Measurements from ENCODE around the gene GALNT10.

GALNT10 gene

GRCh38 chr5:154345255-154345952 is 154.9 kb downstream of the GALNT10 start:
- no peak overlapping the region for H3K9ac ChIP-seq (ENCODE audit: low read depth, low read length)
- H2AFZ ChIP-seq (ENCODE audit: low read depth, low read length) = no peak overlapping the region
- H3K4me3 ChIP-seq (ENCODE audit: low read depth in 1 of 2, low read length in 2 of 2) = no peak overlapping the region
- no peak overlapping the region for H3K27ac ChIP-seq (ENCODE audit: low read length)
- H3K9me3 ChIP-seq (ENCODE audit: insufficient read depth, low read length, severe bottlenecking) = no peaks in the 10 kb centered on the region
- no peak overlapping the region for H3K4me2 ChIP-seq (ENCODE audit: insufficient read depth, low read length)
- no peaks in the 10 kb centered on the region for H3K79me2 ChIP-seq (ENCODE audit: insufficient read depth, low read length)
- no peaks in the 10 kb centered on the region for H3K36me3 ChIP-seq (ENCODE audit: insufficient read depth, low read length)
- no peak for ATAC-seq (ENCODE audit: insufficient read depth, low read depth)
- TF ChIP-seq EZH2 (IDR thresholded peaks at IDR 0.05; ENCODE audit: borderline replicate concordance, low read depth, low read length, severe bottlenecking) (no peak), CTCF (IDR thresholded peaks at IDR 0.05; ENCODE audit: borderline replicate concordance, extremely low read depth, low read length, poor library complexity, severe bottlenecking) (no peak)
- DNase-seq = no peak
- H3K27me3 ChIP-seq (ENCODE audit: insufficient read depth, low read length, poor library complexity) = no peaks in the 10 kb centered on the region
- H3K4me1 ChIP-seq (ENCODE audit: insufficient read depth, low read length) = no peaks in the 10 kb centered on the region
- H4K20me1 ChIP-seq (ENCODE audit: insufficient read depth, low read length) = no peaks in the 10 kb centered on the region

GRCh38 chr5:154346427-154346826 is 155.9 kb downstream of the GALNT10 start:
- H3K79me2 ChIP-seq (ENCODE audit: insufficient read depth, low read length) = no peaks in the 10 kb centered on the region
- no peak for ATAC-seq (ENCODE audit: insufficient read depth, low read depth)
- H4K20me1 ChIP-seq (ENCODE audit: insufficient read depth, low read length) = no peaks in the 10 kb centered on the region
- H3K27me3 ChIP-seq (ENCODE audit: insufficient read depth, low read length, poor library complexity) = no peaks in the 10 kb centered on the region
- TF ChIP-seq CTCF (IDR thresholded peaks at IDR 0.05; ENCODE audit: borderline replicate concordance, extremely low read depth, low read length, poor library complexity, severe bottlenecking) = no peak
- no peak for TF ChIP-seq EZH2 (IDR thresholded peaks at IDR 0.05; ENCODE audit: borderline replicate concordance, low read depth, low read length, severe bottlenecking)
- no peak for DNase-seq
- no peaks in the 10 kb centered on the region for H3K9me3 ChIP-seq (ENCODE audit: insufficient read depth, low read length, severe bottlenecking)
- H3K9ac ChIP-seq (ENCODE audit: low read depth, low read length) = no peak overlapping the region
- no peaks in the 10 kb centered on the region for H3K4me1 ChIP-seq (ENCODE audit: insufficient read depth, low read length)
- no peak overlapping the region for H3K4me3 ChIP-seq (ENCODE audit: low read depth in 1 of 2, low read length in 2 of 2)
- H3K36me3 ChIP-seq (ENCODE audit: insufficient read depth, low read length) = no peaks in the 10 kb centered on the region
- H3K27ac ChIP-seq (ENCODE audit: low read length) = no peak overlapping the region
- H2AFZ ChIP-seq (ENCODE audit: low read depth, low read length) = no peak overlapping the region
- H3K4me2 ChIP-seq (ENCODE audit: insufficient read depth, low read length) = no peak overlapping the region

GRCh38 chr5:154349626-154350264 is 159.2 kb downstream of the GALNT10 start:
- Histone ChIP-seq H3K4me2 (ENCODE audit: insufficient read depth, low read length) (no peak overlapping the region), H3K27me3 (ENCODE audit: insufficient read depth, low read length, poor library complexity) (no peaks in the 10 kb centered on the region), H4K20me1 (ENCODE audit: insufficient read depth, low read length) (peaks cover 3% of the 10 kb centered on the region; the same call in 1 of the 2 replicates), H3K9me3 (ENCODE audit: insufficient read depth, low read length, severe bottlenecking) (no peaks in the 10 kb centered on the region), H3K9ac (ENCODE audit: low read depth, low read length) (no peak overlapping the region), H2AFZ (ENCODE audit: low read depth, low read length) (no peak overlapping the region), H3K4me1 (ENCODE audit: insufficient read depth, low read length) (no peaks in the 10 kb centered on the region), H3K79me2 (ENCODE audit: insufficient read depth, low read length) (no peaks in the 10 kb centered on the region), H3K27ac (ENCODE audit: low read length) (no peak overlapping the region), H3K4me3 (ENCODE audit: low read depth in 1 of 2, low read length in 2 of 2) (no peak overlapping the region), H3K36me3 (ENCODE audit: insufficient read depth, low read length) (no peaks in the 10 kb centered on the region)
- TF ChIP-seq CTCF (IDR thresholded peaks at IDR 0.05; ENCODE audit: borderline replicate concordance, extremely low read depth, low read length, poor library complexity, severe bottlenecking) (no peak), EZH2 (IDR thresholded peaks at IDR 0.05; ENCODE audit: borderline replicate concordance, low read depth, low read length, severe bottlenecking) (no peak)
- ATAC-seq (ENCODE audit: insufficient read depth, low read depth) = no peak
- no peak for DNase-seq
